ENCODE results near the gene CAPN8.

The CAPN8 gene

GRCh38 chr1:223665592-223666312 is at the start of gene CAPN8:
CAPN8 (minus strand) TSS chr1:223665701; CDS start chr1:223665646, 55 bp downstream.
- DNase-seq, result no peak

- no peak for DNase-seq
Observed at GRCh38 chr1:223714849-223715603, 49.5 kb upstream of the CAPN8 start.

GRCh38 chr1:223714421-223714724 is 48.9 kb upstream of the CAPN8 start:
- no peak for DNase-seq

- no peak for DNase-seq
Observed at GRCh38 chr1:223713546-223714420, 48.3 kb upstream of the CAPN8 start.

GRCh38 chr1:223712850-223713474 is 47.5 kb upstream of the CAPN8 start:
- no peak for DNase-seq

- DNase-seq, result peak; percentile 23 to 42
Observed at GRCh38 chr1:223712194-223712849, 46.8 kb upstream of the CAPN8 start, which contains the start of gene CAPN2. CAPN2 (plus strand) TSS chr1:223712539; CDS start chr1:223712641, 102 bp downstream.

DNA sequence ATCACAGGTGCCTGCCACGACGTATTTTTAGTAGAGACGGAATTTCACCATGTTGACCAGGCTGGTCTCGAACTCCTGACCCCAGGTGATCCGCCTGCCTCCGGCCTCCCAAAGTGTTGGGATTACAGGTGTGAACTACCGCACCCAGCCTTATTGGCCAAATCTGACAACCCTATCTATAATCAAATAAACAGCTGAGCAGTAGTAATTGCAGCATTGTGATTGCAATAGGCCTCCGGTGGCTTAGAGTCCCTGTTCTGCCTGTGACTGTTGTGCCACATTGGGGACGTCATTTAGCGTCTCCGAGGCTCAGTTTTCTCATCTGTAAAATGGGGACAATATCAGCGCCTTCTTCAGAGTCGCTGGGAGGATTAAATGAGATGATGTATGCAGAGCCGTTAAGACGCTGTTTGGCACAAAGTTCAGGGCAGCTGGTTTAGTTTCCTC is 46.3 kb upstream of the CAPN8 start:
- DNase-seq, result no peak

GRCh38 chr1:223711173-223711572 is 45.7 kb upstream of the CAPN8 start:
- no peak for DNase-seq

DNA sequence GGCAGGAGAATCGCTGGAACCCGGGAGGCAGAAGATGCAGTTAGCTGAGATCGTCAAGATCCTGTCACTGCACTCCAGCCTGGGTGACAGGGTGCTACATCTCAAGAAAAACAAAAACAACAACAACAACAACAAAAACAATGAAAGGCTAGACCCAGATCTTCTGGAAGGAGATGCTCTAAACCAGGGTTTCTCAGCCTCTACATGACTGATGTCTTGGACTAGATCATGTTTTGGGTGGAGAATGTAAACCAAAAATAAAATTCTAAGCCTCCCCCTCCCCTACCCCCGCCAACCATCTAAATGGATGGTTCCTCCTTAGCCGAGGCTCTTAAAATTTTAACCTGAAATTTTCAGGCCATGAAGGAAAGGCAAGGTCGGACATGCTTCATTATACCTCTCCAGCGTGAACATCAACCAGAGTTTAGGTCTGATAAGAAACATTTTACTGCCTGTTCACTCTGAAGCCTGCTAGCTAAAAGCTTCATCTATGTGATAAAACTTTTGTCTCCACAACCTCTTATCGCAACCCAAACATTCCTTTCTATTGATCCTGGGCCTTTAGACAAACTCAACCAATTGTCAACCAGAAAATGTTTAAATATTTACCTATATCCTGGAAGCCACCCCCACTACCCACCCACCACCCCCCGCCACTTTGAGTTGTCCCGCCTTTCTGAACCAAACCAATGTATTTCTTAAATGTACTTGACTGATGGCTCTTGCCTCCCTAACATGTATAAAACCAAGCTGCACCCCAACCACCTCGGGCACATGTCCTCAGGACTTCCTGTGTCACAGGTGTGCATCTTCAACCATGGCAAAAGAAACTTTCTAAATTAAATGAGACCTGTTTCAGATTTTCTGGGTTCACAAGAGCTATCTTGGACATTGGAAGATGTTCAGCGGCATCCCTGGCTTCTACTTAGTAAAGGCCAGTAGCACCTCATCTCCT is 45.0 kb upstream of the CAPN8 start:
- no peak for DNase-seq

DNA sequence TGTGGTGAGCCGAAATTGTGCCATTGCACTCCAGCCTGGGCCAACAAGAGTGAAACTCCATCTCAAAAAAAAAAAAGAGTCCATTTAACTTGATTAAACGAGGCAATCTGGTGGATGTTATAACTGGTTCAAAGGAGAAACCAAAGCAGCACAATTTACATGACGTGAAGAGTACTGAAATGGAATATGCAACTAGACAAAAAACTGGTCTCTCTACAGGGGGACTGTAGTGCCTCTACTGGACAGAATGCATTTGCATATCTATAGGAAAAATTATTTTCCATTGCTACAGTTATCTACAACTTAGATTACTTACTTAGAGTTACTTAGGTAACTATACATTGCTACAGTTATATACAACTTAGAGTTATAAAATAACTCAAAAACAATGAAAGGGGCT is 44.1 kb upstream of the CAPN8 start:
- DNase-seq, result no peak

DNA sequence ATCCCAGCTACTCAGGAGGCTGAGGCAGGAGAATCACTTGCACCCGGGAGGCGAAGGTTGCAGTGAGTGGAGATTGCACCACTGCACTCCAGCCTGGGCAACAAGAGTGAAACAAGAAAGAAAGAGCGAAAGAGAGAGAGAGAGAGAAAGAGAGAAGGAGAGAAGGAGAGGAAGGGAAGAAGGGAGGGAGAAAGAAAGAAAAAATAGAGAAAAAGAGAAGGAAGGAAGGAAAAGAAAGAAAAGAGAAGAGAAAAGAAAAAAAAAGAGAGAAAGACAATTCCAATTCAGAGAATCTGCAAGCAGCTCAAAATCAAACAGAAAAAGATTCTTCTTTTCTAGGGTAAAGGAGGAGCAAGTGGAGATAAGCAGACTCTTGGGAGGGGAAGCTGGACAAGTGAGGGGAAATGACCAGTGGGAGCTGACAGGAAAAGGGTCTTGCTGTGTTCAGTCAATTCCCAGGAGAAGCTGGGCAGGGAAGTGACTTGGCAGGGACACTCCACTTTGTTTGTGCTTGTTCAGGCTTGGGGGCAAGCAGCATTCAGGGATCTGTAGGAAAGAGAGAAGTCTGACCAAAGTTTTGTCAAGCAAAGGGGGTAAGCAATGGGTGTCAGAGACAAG is 43.3 kb upstream of the CAPN8 start:
- DNase-seq, result no peak

DNA sequence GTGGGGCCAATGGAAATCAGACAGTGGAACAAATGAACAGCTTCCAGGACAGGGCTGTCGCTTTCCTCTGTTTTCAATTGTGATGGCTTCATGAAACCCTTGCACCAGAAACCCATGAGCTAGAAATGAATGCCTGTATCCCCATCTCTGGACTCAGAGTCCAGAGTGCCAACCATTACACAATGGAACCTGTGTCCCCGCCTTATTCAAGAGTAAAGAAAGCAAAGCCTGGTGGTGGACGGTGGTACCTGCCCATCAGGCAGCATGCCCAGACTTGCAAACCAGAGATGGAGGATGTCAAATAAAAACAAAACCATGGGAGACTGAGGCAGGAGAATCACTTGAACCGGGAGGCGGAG is 42.5 kb upstream of the CAPN8 start:
- DNase-seq, result no peak

DNA sequence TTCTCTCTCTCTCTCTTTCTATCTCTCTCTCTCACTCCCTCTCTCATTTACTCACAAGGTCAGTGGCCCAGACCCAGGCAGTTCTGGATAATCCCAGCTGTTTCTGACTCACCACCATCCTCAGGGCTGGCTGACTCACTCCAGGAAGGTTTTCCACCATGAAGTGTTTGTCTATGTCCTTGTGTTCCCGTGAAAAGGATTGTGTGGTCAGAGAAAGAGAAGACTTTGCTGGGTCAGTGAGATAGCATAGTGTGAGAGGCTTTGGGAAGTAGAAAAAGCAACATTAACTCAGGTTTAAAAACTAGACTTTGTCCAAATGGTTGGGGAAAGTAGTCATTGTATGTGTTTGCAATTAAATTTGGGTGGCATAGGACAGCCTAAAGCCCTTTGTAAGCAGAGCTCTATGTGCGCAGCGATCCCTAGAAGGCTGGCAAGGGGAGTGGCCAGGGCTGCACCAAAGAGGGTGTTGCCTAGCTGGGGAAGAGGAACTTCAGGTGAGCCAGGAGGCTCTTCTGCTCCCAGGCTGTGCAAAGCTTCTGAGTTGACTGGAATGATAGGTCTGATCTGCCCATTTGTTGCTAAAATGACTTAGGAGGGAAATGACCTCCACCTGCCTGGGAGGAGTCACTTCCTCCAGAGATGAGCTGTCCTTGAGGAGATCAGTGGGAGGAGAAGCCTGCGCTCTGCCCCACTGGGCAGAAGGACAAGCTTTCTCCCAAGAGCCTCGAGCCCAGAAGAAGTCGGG is 41.9 kb upstream of the CAPN8 start:
- DNase-seq, result no peak

DNA sequence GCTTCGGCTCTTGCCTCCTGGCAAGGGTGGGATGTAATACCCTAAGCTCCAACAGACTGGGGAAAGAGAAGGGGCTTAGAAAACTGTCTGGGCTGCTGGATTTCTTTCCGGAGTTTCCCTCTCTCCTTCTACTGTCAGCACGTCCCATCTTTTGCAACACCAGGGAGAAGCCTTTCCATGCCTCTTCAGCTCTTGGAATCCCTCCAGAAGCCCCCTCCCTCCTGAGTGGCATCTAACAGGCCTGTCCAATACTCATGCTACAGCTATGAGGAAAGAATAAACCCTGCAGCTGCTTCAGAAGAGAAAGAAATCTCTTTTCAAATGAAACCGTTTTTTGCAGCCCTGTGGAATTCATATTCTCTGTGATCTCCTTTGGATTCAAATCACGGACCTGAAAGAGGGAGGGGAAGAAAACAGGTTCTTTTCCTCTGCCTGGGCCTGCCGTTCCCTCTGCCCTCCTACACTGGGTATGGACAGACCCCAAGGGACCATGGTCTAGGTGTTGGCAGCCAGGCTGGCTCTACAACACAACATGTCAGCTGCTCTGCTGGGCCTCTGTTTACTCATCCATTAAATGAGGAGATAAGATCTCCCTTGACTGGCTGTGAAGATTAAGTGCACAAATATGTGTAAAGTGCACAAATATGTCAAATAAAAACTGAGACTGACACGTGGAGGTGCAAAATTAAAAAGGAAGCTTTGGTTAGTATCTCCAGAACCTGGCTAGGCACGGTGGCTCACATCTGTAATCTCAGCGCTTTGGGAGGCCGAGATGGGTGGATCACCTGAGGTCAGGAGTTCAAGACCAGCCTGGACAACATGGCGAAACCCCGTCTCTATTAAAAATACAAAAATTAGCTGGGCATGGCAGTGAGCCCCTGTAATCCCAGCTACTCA is 40.8 kb upstream of the CAPN8 start:
- no peak for DNase-seq

- no peak for DNase-seq
Observed at GRCh38 chr1:223704921-223705878, 39.7 kb upstream of the CAPN8 start.

DNA sequence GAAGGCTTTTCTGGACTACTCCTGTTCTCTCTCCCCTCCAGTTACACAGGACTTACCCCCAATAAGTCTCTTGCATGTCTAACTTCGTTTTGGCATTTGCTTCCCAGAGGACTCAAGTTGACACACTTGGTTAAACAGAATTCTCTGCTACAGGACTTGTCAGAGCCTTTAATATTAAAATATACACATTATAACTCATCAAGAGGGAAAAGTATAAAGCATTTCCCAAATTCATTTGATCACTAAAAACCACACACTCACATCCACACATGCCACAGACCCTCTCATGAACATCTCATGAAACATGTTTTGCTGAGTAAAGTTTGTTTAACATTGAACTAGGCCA is 38.1 kb upstream of the CAPN8 start:
- no peak for DNase-seq

DNA sequence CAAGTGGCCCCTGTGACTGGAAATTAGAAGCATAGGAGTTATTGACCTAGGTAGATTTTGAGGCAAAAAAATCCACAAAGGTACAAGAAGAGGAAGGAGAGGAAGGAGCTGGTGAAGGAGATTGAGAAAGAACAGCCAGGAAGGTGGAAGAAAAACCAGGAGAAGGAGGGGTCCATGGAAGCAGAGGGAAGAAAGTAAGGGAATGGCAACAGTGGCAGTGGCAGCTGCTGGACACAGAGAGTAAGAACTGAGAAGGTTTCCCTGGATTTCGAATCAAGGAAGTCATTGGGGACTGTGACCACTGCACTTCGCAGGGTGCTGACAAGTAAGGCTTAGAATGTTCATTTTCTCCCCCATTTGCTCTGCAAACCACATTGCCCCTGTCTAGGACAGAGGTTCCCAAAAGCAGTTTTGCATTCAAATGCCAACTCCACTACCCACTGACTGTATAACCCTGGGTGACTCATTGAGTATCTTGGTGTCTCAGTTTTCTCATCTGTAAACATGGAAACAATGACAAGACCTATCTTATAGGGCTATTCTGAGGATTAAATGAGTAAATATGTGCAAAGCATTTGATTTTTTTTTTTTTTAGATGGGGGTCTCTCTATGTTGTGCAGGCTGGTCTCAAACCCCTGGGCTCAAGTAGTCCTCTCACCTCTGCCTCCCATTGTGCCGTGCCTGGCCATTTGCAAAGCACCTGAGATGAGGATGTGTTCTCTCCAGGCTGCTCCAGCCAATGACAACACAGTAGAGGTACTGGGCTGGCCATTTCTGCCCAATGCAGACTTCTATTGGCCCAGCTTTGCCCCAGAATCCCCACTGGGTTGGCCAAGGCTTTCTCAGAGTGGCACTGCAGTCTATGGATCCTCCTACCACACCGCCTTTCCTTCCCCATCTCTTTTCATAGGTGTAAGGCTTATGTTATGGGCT is 37.5 kb upstream of the CAPN8 start:
- DNase-seq, result no peak
